ENCODE data around the gene FERMT2. TPM values are rescaled to one million over a fixed set of nuclear protein-coding genes. Genes with fewer than 3 reads are reported as not detected.

The FERMT2 gene
- total and polyA plus RNA-seq, 11 donors = 31.2 to 158 (median 104) TPM

GRCh38 chr14:52977798-52978197 lies 26.9 kb upstream of the FERMT2 start:
- intact Hi-C loops (cut with DNase I) = no loop called here
- WGBS, 4 donors = 62 to 85% (median 71%) methylated on average over 3 of the region's 3 CpGs
- no peak for TF ChIP-seq POLR2A (IDR thresholded peaks at IDR 0.05)
- TF ChIP-seq, protein P1, sequence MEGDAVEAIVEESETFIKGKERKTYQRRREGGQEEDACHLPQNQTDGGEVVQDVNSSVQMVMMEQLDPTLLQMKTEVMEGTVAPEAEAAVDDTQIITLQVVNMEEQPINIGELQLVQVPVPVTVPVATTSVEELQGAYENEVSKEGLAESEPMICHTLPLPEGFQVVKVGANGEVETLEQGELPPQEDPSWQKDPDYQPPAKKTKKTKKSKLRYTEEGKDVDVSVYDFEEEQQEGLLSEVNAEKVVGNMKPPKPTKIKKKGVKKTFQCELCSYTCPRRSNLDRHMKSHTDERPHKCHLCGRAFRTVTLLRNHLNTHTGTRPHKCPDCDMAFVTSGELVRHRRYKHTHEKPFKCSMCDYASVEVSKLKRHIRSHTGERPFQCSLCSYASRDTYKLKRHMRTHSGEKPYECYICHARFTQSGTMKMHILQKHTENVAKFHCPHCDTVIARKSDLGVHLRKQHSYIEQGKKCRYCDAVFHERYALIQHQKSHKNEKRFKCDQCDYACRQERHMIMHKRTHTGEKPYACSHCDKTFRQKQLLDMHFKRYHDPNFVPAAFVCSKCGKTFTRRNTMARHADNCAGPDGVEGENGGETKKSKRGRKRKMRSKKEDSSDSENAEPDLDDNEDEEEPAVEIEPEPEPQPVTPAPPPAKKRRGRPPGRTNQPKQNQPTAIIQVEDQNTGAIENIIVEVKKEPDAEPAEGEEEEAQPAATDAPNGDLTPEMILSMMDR (IDR thresholded peaks at IDR 0.05) = no peak
- no peak for ATAC-seq
- Histone ChIP-seq H3K4me3 (no peak overlapping the region), H3K27me3 (no peaks in the 10 kb centered on the region), H3K4me1 (peaks cover 0 to 4% (median 0%) of the 10 kb centered on the region in 12 donors), H3K36me3 (no peaks in the 10 kb centered on the region), H3K27ac (no peak overlapping the region), H3K9me3 (no peaks in the 10 kb centered on the region)
- DNase-seq = no peak

GRCh38 chr14:52974406-52974805 lies 23.6 kb upstream of the FERMT2 start:
- intact Hi-C loops (cut with DNase I) = no loop called here
- H3K36me3 ChIP-seq = no peaks in the 10 kb centered on the region
- no peak overlapping the region for H3K27ac ChIP-seq
- no peaks in the 10 kb centered on the region for H3K27me3 ChIP-seq
- ATAC-seq (no peak), DNase-seq (no peak)
- H3K9me3 ChIP-seq = no peaks in the 10 kb centered on the region
- TF ChIP-seq POLR2A (IDR thresholded peaks at IDR 0.05) = no peak
- TF ChIP-seq, protein P1 (IDR thresholded peaks at IDR 0.05) = no peak
- H3K4me1 ChIP-seq = peaks cover 0 to 4% (median 0%) of the 10 kb centered on the region in 12 donors
- H3K4me3 ChIP-seq = no peak overlapping the region

- TF ChIP-seq, protein P1 (IDR thresholded peaks at IDR 0.05) = peak; percentile 37 to 80 (median 66)
- no peak for TF ChIP-seq POLR2A (IDR thresholded peaks at IDR 0.05)
Measured at GRCh38 chr14:52961060-52961639, 10.3 kb upstream of the FERMT2 start.

GRCh38 chr14:52960627-52961026 lies 9.8 kb upstream of the FERMT2 start:
- WGBS, 4 donors = 42 to 63% (median 56%) methylated on average over 3 of the region's 3 CpGs
- ATAC-seq (peak; percentile 81 to 94 (median 82)), DNase-seq (peak in 3 of 5 donors; percentile 18 to 31 (median 29))
- Histone ChIP-seq H3K4me1 (peaks cover 0 to 15% (median 8%) of the 10 kb centered on the region in 12 donors), H3K4me3 (no peak overlapping the region), H3K27ac (peak overlapping the region; percentile 3 to 81 (median 60)), H3K36me3 (no peaks in the 10 kb centered on the region), H3K27me3 (no peaks in the 10 kb centered on the region), H3K9me3 (no peaks in the 10 kb centered on the region)
- TF ChIP-seq, protein P1 (IDR thresholded peaks at IDR 0.05) = no peak
- peak in 1 of 2 donors; percentile 14 for TF ChIP-seq POLR2A (IDR thresholded peaks at IDR 0.05)
- intact Hi-C loops (cut with DNase I) = loop anchor here (1.0 to 10.0 kb wide), 12 partner anchors 82 to 344 kb away; partner anchors contain the start of gene DDHD1 (in 1 of the 10)

More at GRCh38 chr14:52961060-52961639, 10.3 kb upstream of the FERMT2 start:
- no peaks in the 10 kb centered on the region for H3K9me3 ChIP-seq
- no peak overlapping the region for H3K4me3 ChIP-seq
- H3K27ac ChIP-seq = peak overlapping the region; percentile 3 to 81 (median 60)
- no peaks in the 10 kb centered on the region for H3K36me3 ChIP-seq
- intact Hi-C loops (cut with DNase I) = loop anchor here (1.0 to 10.0 kb wide), 12 partner anchors 81 to 344 kb away; partner anchors contain the start of gene DDHD1 (in 1 of the 10)
- peaks cover 0 to 15% (median 8%) of the 10 kb centered on the region in 12 donors for H3K4me1 ChIP-seq
- peak; percentile 87 to 93 (median 92) for ATAC-seq
- 53 to 73% (median 66%) methylated on average over 4 of the region's 4 CpGs for WGBS, 4 donors
- DNase-seq = peak in 4 of 5 donors; percentile 47 to 70 (median 54)
- no peaks in the 10 kb centered on the region for H3K27me3 ChIP-seq
